Activated T-helper 1 cell treated with Interleukin-2 at 50 U/mL for 16 hours (primary cell): ENCODE results near the gene STAC.
"Not testable (repeated sequence)": the region's sequence is repeated elsewhere in the genome, so short reads cannot be mapped to it uniquely, and the experiment has no call there.

Source experiments
- DNase-seq: peaks from one replicate; pipeline ENCODE4 v3.0.0-alpha.2; 2020; ENCODE audit warnings: low read depth

Gene STAC

GRCh38 chr3:36416599-36416998 is 36.3 kb downstream of the STAC start:
- no peak for DNase-seq

- DNase-seq: no peak
Measured at GRCh38 chr3:36417237-36417636, 36.9 kb downstream of the STAC start.

GRCh38 chr3:36418296-36418695 is 38.0 kb downstream of the STAC start:
- no peak for DNase-seq

GRCh38 chr3:36428445-36428844 is 48.1 kb downstream of the STAC start:
- no peak for DNase-seq

GRCh38 chr3:36429986-36430485 is 49.7 kb downstream of the STAC start:
- no peak for DNase-seq

- DNase-seq: no peak
Measured at GRCh38 chr3:36433511-36433910, 53.2 kb downstream of the STAC start.

- DNase-seq: no peak
Measured at GRCh38 chr3:36434687-36435426, 54.6 kb downstream of the STAC start.

- DNase-seq: no peak
Measured at GRCh38 chr3:36443028-36443686, 62.9 kb downstream of the STAC start.

GRCh38 chr3:36444909-36445308 is 64.6 kb downstream of the STAC start:
- no peak for DNase-seq

- DNase-seq: no peak
Measured at GRCh38 chr3:36446276-36446675, 66.0 kb downstream of the STAC start.

GRCh38 chr3:36447061-36447460 is 66.8 kb downstream of the STAC start:
- DNase-seq: no peak

- DNase-seq: no peak
Measured at GRCh38 chr3:36451816-36452215, 71.5 kb downstream of the STAC start.

GRCh38 chr3:36453213-36453612 is 72.9 kb downstream of the STAC start:
- not testable (repeated sequence) for DNase-seq

- not testable (repeated sequence) for DNase-seq
Measured at GRCh38 chr3:36453896-36454295, 73.6 kb downstream of the STAC start.

GRCh38 chr3:36455406-36455805 is 75.1 kb downstream of the STAC start:
- no peak for DNase-seq

- no peak for DNase-seq
Measured at GRCh38 chr3:36456784-36457183, 76.5 kb downstream of the STAC start.

GRCh38 chr3:36457667-36458066 is 77.4 kb downstream of the STAC start:
- no peak for DNase-seq

GRCh38 chr3:36459177-36459576 is 78.9 kb downstream of the STAC start:
- DNase-seq: no peak

GRCh38 chr3:36461597-36461996 is 81.3 kb downstream of the STAC start:
- DNase-seq: no peak

GRCh38 chr3:36472045-36472444 is 91.7 kb downstream of the STAC start:
- DNase-seq: not testable (repeated sequence)

GRCh38 chr3:36475558-36475957 is 95.3 kb downstream of the STAC start:
- no peak for DNase-seq

GRCh38 chr3:36476286-36476942 is 96.1 kb downstream of the STAC start:
- no peak for DNase-seq

- DNase-seq: no peak
Measured at GRCh38 chr3:36477655-36478054, 97.4 kb downstream of the STAC start.
